ENCODE measurements around the gene KASH5.

KASH5 gene

DNA sequence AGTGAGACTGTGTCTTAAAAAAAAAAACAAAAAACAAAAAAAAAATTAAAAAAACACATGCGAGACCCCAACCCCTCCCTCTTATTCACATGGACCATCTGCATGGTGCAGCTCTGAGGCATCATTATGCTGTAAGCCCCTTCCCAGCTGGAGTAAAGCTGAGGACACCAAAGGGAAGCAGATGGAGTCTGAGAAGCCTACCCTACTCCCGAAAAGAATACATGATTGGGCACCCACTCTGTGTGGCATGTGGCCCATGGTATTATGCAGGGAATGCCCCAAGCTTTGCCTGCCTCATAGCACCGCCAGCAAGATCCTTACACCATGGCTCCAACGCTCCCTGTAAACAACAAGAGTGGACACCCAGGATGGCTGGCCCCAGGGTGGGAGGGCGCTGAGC, 30.5 kb downstream of the KASH5 start:
- Histone ChIP-seq H3K36me3 (ENCODE audit: insufficient read depth, low read depth, low read length) (no peaks in the 10 kb centered on the region), H3K9me3 (ENCODE audit: insufficient read depth, low read depth, low read length) (no peaks in the 10 kb centered on the region), H3K9ac (ENCODE audit: low read depth, low read length) (no peak overlapping the region), H3K27ac (ENCODE audit: low read length) (no peak overlapping the region), H3K4me3 (ENCODE audit: low read length) (no peak overlapping the region), H3K4me1 (ENCODE audit: insufficient read depth, low read length) (no peaks in the 10 kb centered on the region; the same call in 1 of the 2 replicates), H3K27me3 (ENCODE audit: insufficient read depth, low read length) (peaks cover 54% of the 10 kb centered on the region)

DNA sequence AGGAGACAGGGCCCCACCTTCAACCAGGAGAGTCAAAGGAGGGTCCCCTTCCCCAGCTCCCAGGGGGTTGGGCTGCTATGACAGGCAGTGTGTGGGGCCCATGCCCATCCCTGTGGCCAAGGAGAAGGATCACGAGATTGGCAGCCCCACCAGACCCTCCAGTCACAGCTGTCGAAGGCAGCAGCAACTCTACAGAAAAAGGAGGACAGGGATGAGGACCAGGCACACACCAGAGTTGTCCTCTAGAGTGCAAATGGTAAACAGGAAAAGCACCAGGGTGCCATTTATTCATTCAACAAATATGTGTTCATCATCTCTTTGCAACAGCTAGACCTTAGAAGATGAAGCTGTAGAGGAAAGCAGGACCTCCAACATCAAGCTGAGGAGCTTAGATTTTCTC, 31.1 kb downstream of the KASH5 start:
- H3K4me3 ChIP-seq (ENCODE audit: low read length) = no peak overlapping the region
- H3K4me1 ChIP-seq (ENCODE audit: insufficient read depth, low read length) = no peaks in the 10 kb centered on the region; the same call in 1 of the 2 replicates
- no peak overlapping the region for H3K9ac ChIP-seq (ENCODE audit: low read depth, low read length)
- H3K27ac ChIP-seq (ENCODE audit: low read length) = no peak overlapping the region
- no peaks in the 10 kb centered on the region for H3K36me3 ChIP-seq (ENCODE audit: insufficient read depth, low read depth, low read length)
- H3K27me3 ChIP-seq (ENCODE audit: insufficient read depth, low read length) = peaks cover 61% of the 10 kb centered on the region
- no peaks in the 10 kb centered on the region for H3K9me3 ChIP-seq (ENCODE audit: insufficient read depth, low read depth, low read length)

DNA sequence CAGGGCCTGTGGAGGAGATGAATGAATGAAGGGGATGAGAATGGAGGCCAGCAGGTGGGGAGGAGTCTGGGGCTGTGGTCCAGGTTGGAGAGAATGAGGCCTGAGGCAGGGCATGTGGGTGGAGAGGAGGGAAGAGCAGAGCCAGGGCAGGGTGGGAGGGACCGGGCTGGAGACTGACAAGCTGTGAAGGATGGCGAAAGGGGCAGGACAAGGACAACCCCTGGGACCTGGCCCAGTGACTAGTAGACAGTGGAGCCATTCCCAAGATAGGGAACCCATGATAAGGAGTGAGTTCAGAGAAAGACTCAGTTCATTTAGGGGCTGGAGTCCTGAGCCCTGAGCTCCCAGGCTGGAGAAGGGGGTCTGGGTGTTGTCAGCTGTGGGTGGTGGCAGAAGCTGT, 32.2 kb downstream of the KASH5 start:
- Histone ChIP-seq H3K9me3 (ENCODE audit: insufficient read depth, low read depth, low read length) (no peaks in the 10 kb centered on the region), H3K4me1 (ENCODE audit: insufficient read depth, low read length) (no peaks in the 10 kb centered on the region; the same call in 1 of the 2 replicates), H3K27ac (ENCODE audit: low read length) (no peak overlapping the region), H3K9ac (ENCODE audit: low read depth, low read length) (no peak overlapping the region), H3K4me3 (ENCODE audit: low read length) (no peak overlapping the region), H3K36me3 (ENCODE audit: insufficient read depth, low read depth, low read length) (no peaks in the 10 kb centered on the region), H3K27me3 (ENCODE audit: insufficient read depth, low read length) (peaks cover 71% of the 10 kb centered on the region)

DNA sequence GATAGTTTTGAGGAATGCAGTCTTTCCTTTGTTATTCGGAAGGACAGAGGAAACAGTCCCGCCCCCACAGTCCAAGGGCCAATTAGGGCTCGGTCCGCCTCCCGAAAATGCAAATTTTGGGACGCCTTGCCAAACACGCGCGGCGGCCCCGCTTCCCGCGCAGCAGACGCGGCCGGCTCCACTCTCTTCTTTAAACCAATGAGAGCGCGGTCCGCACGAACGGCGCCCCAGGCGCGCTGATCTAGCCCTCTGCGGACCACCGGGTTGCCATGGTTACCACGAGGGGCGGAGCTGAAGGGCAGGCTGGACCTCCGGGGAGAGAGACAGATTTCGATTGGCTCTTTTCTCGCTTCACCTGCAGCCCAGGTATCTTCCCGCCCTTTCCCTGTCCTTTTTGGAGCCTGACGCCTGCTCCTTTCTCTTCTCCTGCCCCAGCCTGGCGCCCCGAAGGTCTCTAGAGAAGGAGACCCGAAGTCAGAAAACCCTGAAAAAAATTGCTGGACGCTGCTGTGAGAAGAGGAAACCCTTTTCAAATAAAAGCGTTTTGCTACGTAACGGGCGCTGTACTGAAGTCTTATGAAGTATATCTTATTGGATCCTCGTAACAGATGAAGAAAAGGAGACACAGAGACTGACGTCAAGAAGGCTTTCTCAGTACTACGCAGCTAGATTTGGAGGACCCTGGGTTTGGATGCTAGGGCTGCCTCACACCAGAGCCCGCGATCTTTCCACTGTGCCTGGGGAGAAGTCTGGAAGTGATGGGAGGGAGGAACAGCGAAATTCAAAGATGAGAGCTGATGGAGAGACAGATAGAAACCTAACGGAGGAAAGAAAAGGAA, 33.2 kb downstream of the KASH5 start:
- H3K9me3 ChIP-seq (ENCODE audit: insufficient read depth, low read depth, low read length) = no peaks in the 10 kb centered on the region
- H3K4me1 ChIP-seq (ENCODE audit: insufficient read depth, low read length) = no peaks in the 10 kb centered on the region; the same call in 1 of the 2 replicates
- H3K27ac ChIP-seq (ENCODE audit: low read length) = no peak overlapping the region
- H3K4me3 ChIP-seq (ENCODE audit: low read length) = no peak overlapping the region
- no peak overlapping the region for H3K9ac ChIP-seq (ENCODE audit: low read depth, low read length)
- peaks cover 82% of the 10 kb centered on the region for H3K27me3 ChIP-seq (ENCODE audit: insufficient read depth, low read length)
- H3K36me3 ChIP-seq (ENCODE audit: insufficient read depth, low read depth, low read length) = no peaks in the 10 kb centered on the region

DNA sequence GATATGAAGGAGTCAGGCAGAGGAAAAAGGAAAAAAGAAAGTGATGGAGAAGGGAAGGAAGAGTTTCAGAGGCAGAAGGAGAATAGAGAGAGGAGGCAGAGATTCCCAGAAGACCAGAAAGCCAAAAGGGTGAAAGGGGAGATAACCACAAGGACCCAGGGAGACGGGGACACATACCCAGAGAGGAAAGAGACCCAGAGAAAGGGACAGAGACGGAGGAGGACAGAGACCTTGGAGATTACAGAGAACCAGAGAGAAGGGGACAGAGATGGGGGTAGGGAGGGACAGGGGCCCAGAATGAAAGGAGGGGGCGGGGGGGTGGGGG, 33.8 kb downstream of the KASH5 start:
- Histone ChIP-seq H3K4me3 (ENCODE audit: low read length) (no peak overlapping the region), H3K9me3 (ENCODE audit: insufficient read depth, low read depth, low read length) (no peaks in the 10 kb centered on the region), H3K9ac (ENCODE audit: low read depth, low read length) (no peak overlapping the region), H3K4me1 (ENCODE audit: insufficient read depth, low read length) (peaks cover 6% of the 10 kb centered on the region; the same call in 1 of the 2 replicates), H3K27ac (ENCODE audit: low read length) (no peak overlapping the region), H3K27me3 (ENCODE audit: insufficient read depth, low read length) (peaks cover 87% of the 10 kb centered on the region), H3K36me3 (ENCODE audit: insufficient read depth, low read depth, low read length) (no peaks in the 10 kb centered on the region)

DNA sequence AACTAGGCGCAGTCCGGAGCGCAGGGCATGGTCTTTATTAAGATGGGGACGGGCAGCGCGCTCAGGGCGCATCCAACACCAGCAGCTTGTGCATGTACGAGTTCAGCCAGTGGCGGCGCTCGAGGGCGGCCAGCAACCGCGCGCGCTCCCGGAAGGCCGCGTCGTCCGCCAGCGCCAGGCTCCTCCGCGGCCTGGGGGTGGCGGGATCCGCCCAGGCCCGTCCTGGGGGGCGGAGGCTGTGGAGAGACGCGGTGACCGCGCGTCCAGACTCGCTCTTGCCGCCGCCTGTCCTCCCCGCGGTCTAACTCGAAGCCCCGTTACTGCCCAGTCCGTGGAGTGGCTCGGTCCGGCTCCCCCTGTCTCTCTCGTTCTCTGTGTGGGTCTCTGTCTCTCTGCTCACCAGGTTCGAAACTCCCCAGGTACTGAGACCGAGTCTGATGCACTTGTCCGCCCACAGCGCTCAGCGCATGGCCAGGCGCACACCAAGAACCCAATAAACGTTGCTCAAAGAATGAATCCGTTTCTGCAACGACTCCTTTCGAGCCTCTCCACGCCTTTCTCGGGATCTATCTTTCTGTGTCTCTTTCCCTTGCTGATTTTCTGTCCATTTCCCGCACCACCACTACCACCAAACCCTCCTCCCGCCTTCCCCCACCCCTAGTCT, 34.5 kb downstream of the KASH5 start:
- peaks cover 6% of the 10 kb centered on the region; the same call in 1 of the 2 replicates for H3K4me1 ChIP-seq (ENCODE audit: insufficient read depth, low read length)
- H3K9ac ChIP-seq (ENCODE audit: low read depth, low read length) = no peak overlapping the region
- H3K27me3 ChIP-seq (ENCODE audit: insufficient read depth, low read length) = peaks cover 94% of the 10 kb centered on the region
- no peaks in the 10 kb centered on the region for H3K36me3 ChIP-seq (ENCODE audit: insufficient read depth, low read depth, low read length)
- no peak overlapping the region for H3K27ac ChIP-seq (ENCODE audit: low read length)
- peak overlapping the region; percentile 53 for H3K4me3 ChIP-seq (ENCODE audit: low read length)
- no peaks in the 10 kb centered on the region for H3K9me3 ChIP-seq (ENCODE audit: insufficient read depth, low read depth, low read length)

DNA sequence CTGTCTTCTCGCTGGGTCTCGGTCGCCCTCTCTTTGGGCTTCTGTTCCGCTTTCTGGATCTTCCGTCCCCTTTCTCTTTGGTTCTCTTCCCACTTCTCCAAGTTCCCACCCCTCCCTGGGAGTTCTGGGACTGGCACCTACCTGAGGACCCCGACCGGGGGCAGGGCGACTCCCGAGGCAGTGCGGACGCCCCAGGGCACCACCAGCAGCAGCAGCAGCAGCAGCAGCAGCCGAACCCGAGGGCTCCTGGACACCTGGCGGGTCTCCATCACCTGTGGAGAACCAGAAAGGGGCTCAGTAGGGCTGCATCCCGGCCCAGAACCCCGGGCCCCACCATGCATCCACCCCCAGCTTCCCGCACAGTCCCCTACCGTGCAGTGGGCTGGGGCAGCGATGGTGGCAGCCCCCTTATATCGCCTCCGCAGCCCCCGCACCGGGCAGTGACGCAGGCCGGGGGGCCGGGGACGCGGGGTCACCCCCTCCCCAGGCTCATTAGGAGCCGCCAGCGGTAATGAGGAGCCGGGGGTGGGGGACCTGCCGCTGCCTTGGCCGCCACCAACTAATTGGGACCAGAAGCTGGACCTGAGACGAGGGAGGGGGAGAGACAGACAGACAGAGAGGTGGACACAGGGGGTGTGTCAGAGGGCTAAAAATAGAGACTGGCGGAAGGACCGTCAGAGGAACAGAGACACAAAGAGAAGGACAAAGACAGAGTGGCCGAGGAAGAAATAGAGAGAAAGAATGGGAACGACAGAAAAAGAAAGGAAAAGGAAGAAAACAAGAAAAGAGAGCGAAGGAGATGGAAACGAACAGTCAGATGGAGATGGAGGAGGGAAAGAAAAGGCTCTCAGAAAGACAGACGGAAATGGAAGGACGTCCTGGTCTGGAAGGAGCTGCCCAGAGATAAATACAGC, 35.3 kb downstream of the KASH5 start, which contains the start of gene PTH2:
PTH2 (minus strand) TSS at position 371 of the 914 bp plus-strand sequence; CDS start at position 269, 102 bp downstream.
- Histone ChIP-seq H3K27ac (ENCODE audit: low read length) (no peak within 1 kb of the TSS), H3K9ac (ENCODE audit: low read depth, low read length) (no peak within 1 kb of the TSS), H3K4me3 (ENCODE audit: low read length) (peak within 1 kb of the TSS; percentile 53), H3K4me1 (ENCODE audit: insufficient read depth, low read length) (peaks cover 6% of the 10 kb centered on the region; the same call in 1 of the 2 replicates), H3K36me3 (ENCODE audit: insufficient read depth, low read depth, low read length) (no peaks in the 10 kb centered on the region), H3K27me3 (ENCODE audit: insufficient read depth, low read length) (peaks cover 95% of the 10 kb centered on the region), H3K9me3 (ENCODE audit: insufficient read depth, low read depth, low read length) (no peaks in the 10 kb centered on the region)

DNA sequence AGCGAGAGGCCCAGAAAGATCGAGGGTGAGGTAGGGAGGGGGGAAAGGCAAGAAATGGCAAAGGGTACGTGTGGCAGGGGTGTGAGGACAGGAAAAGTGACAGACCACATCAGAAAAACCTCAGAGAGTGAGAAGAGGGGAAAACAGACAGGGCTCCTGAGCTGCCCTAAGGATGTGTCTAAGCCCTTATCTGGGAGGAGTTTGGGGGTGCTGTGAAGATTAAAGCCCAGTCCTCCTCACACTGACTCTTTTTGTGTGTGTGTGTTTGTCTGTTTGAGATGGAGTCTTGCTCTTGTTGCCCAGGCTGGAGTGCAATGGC, 35.9 kb downstream of the KASH5 start:
- H3K9me3 ChIP-seq (ENCODE audit: insufficient read depth, low read depth, low read length) = no peaks in the 10 kb centered on the region
- no peak overlapping the region for H3K4me3 ChIP-seq (ENCODE audit: low read length)
- no peak overlapping the region for H3K27ac ChIP-seq (ENCODE audit: low read length)
- peaks cover 94% of the 10 kb centered on the region for H3K27me3 ChIP-seq (ENCODE audit: insufficient read depth, low read length)
- H3K4me1 ChIP-seq (ENCODE audit: insufficient read depth, low read length) = peaks cover 9% of the 10 kb centered on the region; the same call in 1 of the 2 replicates
- H3K36me3 ChIP-seq (ENCODE audit: insufficient read depth, low read depth, low read length) = no peaks in the 10 kb centered on the region
- no peak overlapping the region for H3K9ac ChIP-seq (ENCODE audit: low read depth, low read length)

DNA sequence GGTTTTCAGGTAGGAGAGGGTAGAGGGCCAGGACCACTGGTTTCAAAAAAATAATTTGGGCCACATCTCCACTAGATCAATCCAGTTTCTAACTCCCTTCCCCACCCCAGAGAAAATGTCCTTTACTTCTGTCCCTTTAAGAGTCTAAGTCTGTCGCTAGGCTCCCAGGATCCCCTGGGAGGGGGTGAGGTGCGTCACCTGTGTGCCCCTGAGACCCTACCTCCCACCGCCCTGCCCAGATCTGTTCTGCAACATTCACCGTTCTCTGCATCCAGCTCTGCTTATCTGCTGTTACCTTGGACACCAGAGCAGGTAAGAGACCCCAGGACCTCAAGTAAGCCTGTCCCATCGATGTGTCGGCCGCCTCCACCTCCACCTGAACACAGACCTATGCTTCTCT, 37.1 kb downstream of the KASH5 start, which contains the start of gene GFY:
GFY (plus strand) TSS at position 211 of the 400 bp plus-strand sequence. CDS start 1,043 bp downstream, outside the sequence.
- Histone ChIP-seq H3K4me3 (ENCODE audit: low read length) (peak within 1 kb of the TSS; percentile 45), H3K4me1 (ENCODE audit: insufficient read depth, low read length) (peaks cover 13% of the 10 kb centered on the region; the same call in 1 of the 2 replicates), H3K9me3 (ENCODE audit: insufficient read depth, low read depth, low read length) (no peaks in the 10 kb centered on the region), H3K36me3 (ENCODE audit: insufficient read depth, low read depth, low read length) (no peaks in the 10 kb centered on the region), H3K27ac (ENCODE audit: low read length) (no peak within 1 kb of the TSS), H3K27me3 (ENCODE audit: insufficient read depth, low read length) (peaks cover 96% of the 10 kb centered on the region), H3K9ac (ENCODE audit: low read depth, low read length) (no peak within 1 kb of the TSS)

DNA sequence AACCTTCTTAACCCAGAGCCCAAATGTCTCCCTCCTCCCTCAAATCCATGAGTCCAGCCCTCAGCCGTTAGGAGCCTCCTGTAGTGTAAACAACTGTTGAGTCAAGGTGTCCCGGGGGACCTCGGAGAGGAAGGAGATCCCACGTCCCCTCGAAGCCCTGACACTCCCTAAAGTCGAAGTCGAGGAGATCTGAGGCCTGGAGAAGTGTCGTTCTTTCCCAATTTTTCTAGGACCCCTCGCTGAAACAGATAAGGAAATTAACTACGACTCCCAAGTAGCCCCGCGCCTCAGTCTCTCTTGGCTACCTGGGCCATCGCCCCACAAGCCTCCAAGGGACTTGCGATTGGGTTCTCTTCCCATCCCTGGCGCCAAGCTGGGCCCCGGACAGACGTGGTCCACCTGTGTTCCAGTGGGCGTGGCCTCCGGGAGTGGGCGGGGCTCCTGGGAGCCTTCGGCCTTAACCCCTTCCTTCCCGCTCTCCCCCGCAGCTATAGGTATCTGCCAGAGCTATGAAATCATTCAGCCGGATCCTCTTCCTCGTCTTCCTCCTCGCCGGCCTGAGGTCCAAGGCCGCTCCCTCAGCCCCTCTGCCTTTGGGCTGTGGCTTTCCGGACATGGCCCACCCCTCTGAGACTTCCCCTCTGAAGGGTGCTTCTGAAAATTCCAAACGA, 38.0 kb downstream of the KASH5 start:
- Histone ChIP-seq H3K9me3 (ENCODE audit: insufficient read depth, low read depth, low read length) (no peaks in the 10 kb centered on the region), H3K9ac (ENCODE audit: low read depth, low read length) (peak overlapping the region; percentile 16; the same call in 1 of the 2 replicates)

DNA sequence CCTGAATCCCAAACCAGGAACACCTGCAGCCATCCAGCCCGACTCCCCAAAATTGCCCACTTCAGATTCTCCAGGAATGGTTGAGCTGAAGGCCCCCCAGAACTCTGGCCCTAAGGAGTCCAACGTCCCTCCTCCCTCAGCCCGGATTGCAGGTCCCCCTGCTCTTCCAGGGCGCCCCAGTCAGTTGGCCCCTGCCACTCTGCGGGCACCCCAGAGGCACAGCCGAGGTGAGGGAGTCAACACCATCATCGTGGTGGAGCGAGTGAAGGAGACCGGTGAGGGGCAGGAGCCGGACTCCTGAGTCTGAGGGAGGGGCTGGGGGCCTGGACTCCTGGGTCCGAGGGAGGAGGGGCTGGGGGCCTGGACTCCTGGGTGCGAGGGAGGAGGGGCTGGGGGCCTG, 39.3 kb downstream of the KASH5 start:
- H3K4me3 ChIP-seq (ENCODE audit: low read length) = no peak overlapping the region

More for the DNA sequence above, 38.0 kb downstream of the KASH5 start:
- Histone ChIP-seq H3K36me3 (ENCODE audit: insufficient read depth, low read depth, low read length) (no peaks in the 10 kb centered on the region), H3K27ac (ENCODE audit: low read length) (no peak overlapping the region), H3K4me3 (ENCODE audit: low read length) (peak overlapping the region; percentile 45), H3K27me3 (ENCODE audit: insufficient read depth, low read length) (peaks cover 97% of the 10 kb centered on the region), H3K4me1 (ENCODE audit: insufficient read depth, low read length) (peaks cover 13% of the 10 kb centered on the region; the same call in 1 of the 2 replicates)

More for the DNA sequence above, 39.3 kb downstream of the KASH5 start:
- H3K27ac ChIP-seq (ENCODE audit: low read length) = no peak overlapping the region
- no peak overlapping the region for H3K9ac ChIP-seq (ENCODE audit: low read depth, low read length)
- H3K4me1 ChIP-seq (ENCODE audit: insufficient read depth, low read length) = peaks cover 13% of the 10 kb centered on the region; the same call in 1 of the 2 replicates
- H3K9me3 ChIP-seq (ENCODE audit: insufficient read depth, low read depth, low read length) = no peaks in the 10 kb centered on the region
- no peaks in the 10 kb centered on the region for H3K36me3 ChIP-seq (ENCODE audit: insufficient read depth, low read depth, low read length)
- H3K27me3 ChIP-seq (ENCODE audit: insufficient read depth, low read length) = peaks cover 97% of the 10 kb centered on the region

Measured in iPS-20b (cell line).